ENCODE measurements around the gene CCDC171.

DNA sequence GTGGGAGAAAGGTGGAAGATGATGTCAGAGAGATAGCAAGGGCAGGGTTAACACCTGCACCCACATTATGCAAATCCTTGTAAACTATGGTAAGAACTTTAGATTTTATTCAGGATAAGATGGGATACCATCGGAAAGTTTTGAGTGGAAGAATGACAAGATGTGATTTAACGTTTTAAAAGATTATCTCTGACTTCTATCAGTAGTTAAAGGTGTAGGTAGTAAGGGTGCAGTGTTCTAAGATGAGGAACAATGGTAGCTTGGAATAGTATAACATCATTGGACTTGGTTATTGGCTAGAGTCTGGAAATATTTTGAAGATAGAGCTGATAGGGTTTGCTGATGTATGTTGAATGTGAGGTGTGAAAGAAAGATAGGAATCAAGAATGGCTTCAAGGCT is 211.3 kb downstream of the CCDC171 start:
- TF ChIP-seq, protein P1, sequence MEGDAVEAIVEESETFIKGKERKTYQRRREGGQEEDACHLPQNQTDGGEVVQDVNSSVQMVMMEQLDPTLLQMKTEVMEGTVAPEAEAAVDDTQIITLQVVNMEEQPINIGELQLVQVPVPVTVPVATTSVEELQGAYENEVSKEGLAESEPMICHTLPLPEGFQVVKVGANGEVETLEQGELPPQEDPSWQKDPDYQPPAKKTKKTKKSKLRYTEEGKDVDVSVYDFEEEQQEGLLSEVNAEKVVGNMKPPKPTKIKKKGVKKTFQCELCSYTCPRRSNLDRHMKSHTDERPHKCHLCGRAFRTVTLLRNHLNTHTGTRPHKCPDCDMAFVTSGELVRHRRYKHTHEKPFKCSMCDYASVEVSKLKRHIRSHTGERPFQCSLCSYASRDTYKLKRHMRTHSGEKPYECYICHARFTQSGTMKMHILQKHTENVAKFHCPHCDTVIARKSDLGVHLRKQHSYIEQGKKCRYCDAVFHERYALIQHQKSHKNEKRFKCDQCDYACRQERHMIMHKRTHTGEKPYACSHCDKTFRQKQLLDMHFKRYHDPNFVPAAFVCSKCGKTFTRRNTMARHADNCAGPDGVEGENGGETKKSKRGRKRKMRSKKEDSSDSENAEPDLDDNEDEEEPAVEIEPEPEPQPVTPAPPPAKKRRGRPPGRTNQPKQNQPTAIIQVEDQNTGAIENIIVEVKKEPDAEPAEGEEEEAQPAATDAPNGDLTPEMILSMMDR (IDR thresholded peaks at IDR 0.05): no peak
- TF ChIP-seq POLR2A (IDR thresholded peaks at IDR 0.05): no peak
